Colonic mucosa (tissue), 4 donors: ENCODE data around the gene TRNP1. TPM values are rescaled to one million over a fixed set of nuclear protein-coding genes. Genes with fewer than 3 reads are reported as not detected.

Experiments used
- DNase-seq: peaks from one replicate; pipeline ENCODE4 v3.0.0-alpha.2; 2020
- H3K27ac ChIP-seq: fragments of 200-600 bp; one replicate; pipeline ENCODE4 v1.8.0; 2021
- H3K27me3 ChIP-seq: fragments of 200-600 bp; one replicate; pipeline ENCODE4 v1.8.0; 2021
- H3K36me3 ChIP-seq: fragments of 200-600 bp; one replicate; pipeline ENCODE4 v1.8.0; 2021
- H3K4me1 ChIP-seq: fragments of 200-600 bp; one replicate; pipeline ENCODE4 v1.8.0; 2021; ENCODE audit warnings: mild to moderate bottlenecking
- H3K4me3 ChIP-seq: fragments of 200-600 bp; one replicate; pipeline ENCODE4 v1.8.0; 2021
- H3K9ac ChIP-seq, 2 donors: one replicate each; pipeline ENCODE4 v1.7.0; 2013; ENCODE audit warnings: control low read depth in 2 of 2, low read depth in 2 of 2, low read length in 2 of 2
- H3K9me3 ChIP-seq: fragments of 200-600 bp; one replicate; pipeline ENCODE4 v1.8.0; 2021
- intact Hi-C: fragments of 100-400 bp; cut with DNase I; formaldehyde crosslinking; loops from one replicate; pipeline ENCODE4 v1.14.1; 2022
- total RNA-seq, 2 donors: library from RNA; stranded (reverse); fragmentation: NEBNext Ultra II Directional in 1 of 2; extraction: Animal tissue kit (Norgen Biotek cat#: 25700) in 1 of 2; gene quantifications; one replicate each; pipeline ENCODE4 v1.2.1, GENCODE V29; 2021
- TF ChIP-seq, protein P1 (sequence below): fragments of 200-600 bp; IDR thresholded peaks from one replicate; pipeline ENCODE4 v1.8.0; 2022; ENCODE audit warnings: antibody characterized with exemption, mild to moderate bottlenecking
- donor health status: healthy.
- donor health status: DM: no; HTN: no; CAD: no.
- donor health status: DM: no; HTN: no; CAD: no.

TRNP1 gene
- total RNA-seq, 2 donors from 2014 or later: 2.5 to 2.7 TPM

DNA sequence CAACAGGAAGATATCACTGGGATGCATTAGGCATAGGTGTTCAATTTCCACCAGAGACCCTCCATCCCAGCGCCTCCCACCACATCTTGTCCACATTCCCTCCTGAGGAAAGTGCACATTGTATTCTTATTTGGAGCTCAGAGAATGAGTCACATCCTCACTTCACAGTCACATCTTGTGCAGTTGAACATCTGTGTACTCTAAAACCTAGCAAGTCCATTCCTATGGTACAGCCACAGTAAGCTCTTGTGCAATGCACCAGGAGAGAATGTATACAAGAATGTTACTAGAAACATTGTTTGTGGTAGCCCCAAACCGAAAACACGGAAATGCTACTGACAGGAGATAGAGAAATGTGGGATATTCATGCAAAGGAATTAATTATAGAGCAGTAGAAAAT lies 31.7 kb upstream of the TRNP1 start:
- no peak overlapping the region for H3K4me3 ChIP-seq
- DNase-seq: no peak
- intact Hi-C loops: no loop called here
- peaks cover 6% of the 10 kb centered on the region for H3K4me1 ChIP-seq
- no peaks in the 10 kb centered on the region for H3K36me3 ChIP-seq
- TF ChIP-seq, protein P1, sequence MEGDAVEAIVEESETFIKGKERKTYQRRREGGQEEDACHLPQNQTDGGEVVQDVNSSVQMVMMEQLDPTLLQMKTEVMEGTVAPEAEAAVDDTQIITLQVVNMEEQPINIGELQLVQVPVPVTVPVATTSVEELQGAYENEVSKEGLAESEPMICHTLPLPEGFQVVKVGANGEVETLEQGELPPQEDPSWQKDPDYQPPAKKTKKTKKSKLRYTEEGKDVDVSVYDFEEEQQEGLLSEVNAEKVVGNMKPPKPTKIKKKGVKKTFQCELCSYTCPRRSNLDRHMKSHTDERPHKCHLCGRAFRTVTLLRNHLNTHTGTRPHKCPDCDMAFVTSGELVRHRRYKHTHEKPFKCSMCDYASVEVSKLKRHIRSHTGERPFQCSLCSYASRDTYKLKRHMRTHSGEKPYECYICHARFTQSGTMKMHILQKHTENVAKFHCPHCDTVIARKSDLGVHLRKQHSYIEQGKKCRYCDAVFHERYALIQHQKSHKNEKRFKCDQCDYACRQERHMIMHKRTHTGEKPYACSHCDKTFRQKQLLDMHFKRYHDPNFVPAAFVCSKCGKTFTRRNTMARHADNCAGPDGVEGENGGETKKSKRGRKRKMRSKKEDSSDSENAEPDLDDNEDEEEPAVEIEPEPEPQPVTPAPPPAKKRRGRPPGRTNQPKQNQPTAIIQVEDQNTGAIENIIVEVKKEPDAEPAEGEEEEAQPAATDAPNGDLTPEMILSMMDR: no peak
- H3K27me3 ChIP-seq: peaks cover 7% of the 10 kb centered on the region
- H3K9me3 ChIP-seq: no peaks in the 10 kb centered on the region
- no peak overlapping the region for H3K9ac ChIP-seq
- no peak overlapping the region for H3K27ac ChIP-seq

DNA sequence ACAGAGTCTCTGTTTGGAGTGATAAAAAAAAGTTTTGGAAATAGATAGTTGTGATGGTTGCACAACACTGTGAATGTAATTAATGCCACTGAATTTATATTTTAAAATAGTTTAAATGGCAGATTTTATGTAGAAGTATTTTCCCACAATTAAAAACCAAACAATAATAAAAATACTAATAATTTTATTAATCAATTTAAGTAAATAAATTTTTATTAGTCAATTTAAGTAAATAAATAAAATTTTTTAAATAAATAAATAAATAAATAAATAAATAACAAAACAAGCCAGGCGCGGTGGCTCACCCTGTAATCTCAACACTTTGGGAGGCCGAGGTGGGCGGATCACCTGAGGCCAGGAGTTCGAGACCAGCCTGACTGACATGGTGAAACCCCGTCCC lies 28.3 kb upstream of the TRNP1 start:
- Histone ChIP-seq H3K9ac (no peak overlapping the region), H3K27me3 (peaks cover 1% of the 10 kb centered on the region), H3K27ac (no peak overlapping the region), H3K36me3 (no peaks in the 10 kb centered on the region), H3K4me1 (no peaks in the 10 kb centered on the region), H3K9me3 (no peaks in the 10 kb centered on the region), H3K4me3 (no peak overlapping the region)
- TF ChIP-seq, protein P1: no peak
- DNase-seq: no peak
- intact Hi-C loops: no loop called here

DNA sequence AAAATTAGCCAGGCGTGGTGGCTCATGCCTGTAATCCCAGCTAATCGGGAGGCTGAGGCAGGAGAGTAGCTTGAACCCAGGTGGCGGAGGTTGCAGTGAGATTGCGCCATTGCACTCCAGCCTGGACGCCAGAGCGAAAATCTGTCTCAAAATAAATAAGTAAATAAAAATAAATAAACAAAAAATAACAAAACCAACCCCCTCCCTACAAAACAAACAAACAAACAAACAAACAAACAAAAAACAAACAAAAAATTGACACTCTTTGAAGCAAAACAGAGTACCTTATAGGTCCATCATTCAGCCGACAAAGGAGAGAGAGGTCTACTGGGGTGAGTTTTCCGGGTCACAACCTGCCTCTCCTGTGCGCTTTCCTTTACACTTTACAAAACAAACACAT lies 27.9 kb upstream of the TRNP1 start:
- no peak overlapping the region for H3K9ac ChIP-seq
- no peaks in the 10 kb centered on the region for H3K27me3 ChIP-seq
- TF ChIP-seq, protein P1: no peak
- H3K27ac ChIP-seq: no peak overlapping the region
- H3K4me1 ChIP-seq: no peaks in the 10 kb centered on the region
- intact Hi-C loops: no loop called here
- no peak overlapping the region for H3K4me3 ChIP-seq
- H3K36me3 ChIP-seq: no peaks in the 10 kb centered on the region
- H3K9me3 ChIP-seq: no peaks in the 10 kb centered on the region
- no peak for DNase-seq

DNA sequence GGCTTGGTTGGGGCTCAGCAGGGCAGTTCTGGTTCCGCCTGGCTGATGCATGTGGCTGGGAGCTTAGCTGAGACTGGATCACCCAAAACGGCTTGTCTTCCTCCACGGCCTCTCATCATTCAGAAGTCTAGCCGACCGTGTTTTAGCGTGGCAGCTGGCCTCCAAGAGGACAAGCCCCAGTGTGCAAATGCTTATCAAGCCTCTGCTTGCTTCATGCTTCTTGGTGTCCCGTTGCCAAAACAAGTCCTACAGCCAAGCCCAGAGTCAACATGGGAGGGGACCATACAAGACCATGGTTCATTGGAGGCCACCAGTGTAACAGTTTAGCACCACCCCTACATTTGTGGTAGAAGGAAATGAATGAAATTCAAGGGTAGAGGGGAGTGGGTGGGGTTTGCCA lies 22.7 kb upstream of the TRNP1 start:
- no peak overlapping the region for H3K9ac ChIP-seq
- TF ChIP-seq, protein P1: no peak
- H3K4me1 ChIP-seq: no peaks in the 10 kb centered on the region
- H3K27ac ChIP-seq: no peak overlapping the region
- H3K4me3 ChIP-seq: no peak overlapping the region
- DNase-seq: peak; percentile 44
- H3K9me3 ChIP-seq: no peaks in the 10 kb centered on the region
- intact Hi-C loops: no loop called here
- no peaks in the 10 kb centered on the region for H3K36me3 ChIP-seq
- no peaks in the 10 kb centered on the region for H3K27me3 ChIP-seq

DNA sequence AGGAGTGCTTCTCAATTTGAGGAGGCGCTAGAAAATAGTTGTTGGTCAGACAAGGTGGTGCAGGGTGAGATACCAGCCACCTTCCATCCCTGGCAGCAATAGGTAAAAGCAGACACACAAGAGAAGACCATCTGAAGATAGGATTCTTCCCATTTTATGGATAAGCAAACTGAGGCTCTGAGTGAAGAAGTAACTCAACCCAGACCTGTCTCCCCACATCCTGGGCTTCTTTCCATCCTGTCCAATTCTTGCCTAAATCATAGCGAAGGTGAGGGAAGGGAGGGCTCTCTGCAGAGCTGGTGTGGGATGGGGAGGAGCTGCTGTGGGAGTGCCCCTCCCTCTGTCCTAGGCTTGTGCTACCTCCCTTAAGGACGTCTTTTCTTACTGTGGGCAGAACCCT lies 21.9 kb upstream of the TRNP1 start:
- Histone ChIP-seq H3K27ac (no peak overlapping the region), H3K27me3 (no peaks in the 10 kb centered on the region), H3K4me3 (no peak overlapping the region), H3K36me3 (no peaks in the 10 kb centered on the region), H3K9ac (no peak overlapping the region), H3K4me1 (no peaks in the 10 kb centered on the region), H3K9me3 (no peaks in the 10 kb centered on the region)
- no peak for DNase-seq
- intact Hi-C loops: no loop called here
- TF ChIP-seq, protein P1: no peak

DNA sequence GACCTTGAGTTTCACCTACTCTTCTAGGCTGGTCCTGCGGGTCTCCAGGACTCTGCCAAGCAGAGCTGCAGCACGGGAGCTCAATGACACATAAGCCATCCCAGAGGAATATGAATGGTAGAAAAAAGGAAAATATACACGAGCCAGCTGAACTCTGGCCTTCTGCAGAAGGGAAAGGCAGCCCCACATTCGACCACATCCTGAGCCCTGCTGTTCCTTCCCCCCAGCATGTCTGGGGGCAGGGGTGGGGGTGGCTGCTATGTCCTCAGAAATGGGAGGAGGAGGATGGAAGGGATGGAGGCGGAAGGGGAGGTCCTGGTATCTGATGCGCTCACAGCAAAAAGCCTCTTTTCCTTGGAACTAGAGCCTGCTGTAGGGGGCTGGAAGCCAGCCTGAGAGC lies 21.1 kb upstream of the TRNP1 start:
- Histone ChIP-seq H3K4me3 (no peak overlapping the region), H3K4me1 (no peaks in the 10 kb centered on the region), H3K27ac (no peak overlapping the region), H3K9me3 (no peaks in the 10 kb centered on the region), H3K36me3 (no peaks in the 10 kb centered on the region), H3K27me3 (no peaks in the 10 kb centered on the region), H3K9ac (no peak overlapping the region)
- DNase-seq: no peak
- TF ChIP-seq, protein P1: no peak
- intact Hi-C loops: no loop called here
